Transverse colon (tissue), 4 donors: Measurements from ENCODE around the gene TRPV4. TPM values are rescaled to one million over a fixed set of nuclear protein-coding genes. Genes with fewer than 3 reads are reported as not detected.

Experiments used
- DNase-seq: peaks from one replicate; pipeline ENCODE4 v3.0.0-alpha.2; 2019
- H3K27ac ChIP-seq, 4 donors: fragments of 200-600 bp; sonication (generic); 2 replicates each; pipeline ENCODE4 v1.5.1; 2016 to 2018; ENCODE audit warnings: inconsistent platforms in 4 of 4
- H3K27me3 ChIP-seq: fragments of 200-600 bp; sonication (generic); 2 replicates; pipeline ENCODE4 v1.5.1; 2017; ENCODE audit warnings: inconsistent platforms
- H3K36me3 ChIP-seq, 4 donors: fragments of 200-600 bp; sonication (generic); 2 replicates each; pipeline ENCODE4 v1.5.1; 2017 to 2019; ENCODE audit warnings: inconsistent platforms in 4 of 4
- H3K4me1 ChIP-seq, 4 donors: fragments of 200-600 bp; sonication (generic); 2 replicates each; pipeline ENCODE4 v1.5.1; 2017 to 2020; ENCODE audit warnings: inconsistent platforms in 4 of 4
- H3K4me3 ChIP-seq, 4 donors: fragments of 200-600 bp; sonication (generic); 1 replicate in 1 of 4; 2 replicates in 3 of 4; pipeline versions ENCODE4 v1.5.1 to v1.6.1; 2017 to 2019; ENCODE audit warnings: inconsistent platforms in 4 of 4
- H3K9me3 ChIP-seq, 2 donors: fragments of 200-600 bp; sonication (generic); 2 replicates each; pipeline ENCODE4 v1.5.1; 2017 to 2019; ENCODE audit warnings: inconsistent platforms in 2 of 2
- CTCF ChIP-seq, 5 experiments: fragments of 200-600 bp in 3 of 5; fragments of 450-650 bp in 2 of 5; sonication (generic) in 3 of 5; IDR thresholded peaks; 1 replicate in 2 of 5; 2 replicates in 3 of 5; pipeline ENCODE4 v1.5.1; 2016 to 2017; ENCODE audit warnings: antibody characterized with exemption in 5 of 5, inconsistent platforms in 3 of 5, mild to moderate bottlenecking in 2 of 5, moderate library complexity in 1 of 5
- EP300 ChIP-seq: sonication (generic); formaldehyde crosslinking; IDR thresholded peaks from one replicate; pipeline ENCODE4 v1.6.1; 2017; ENCODE audit warnings: antibody characterized with exemption, low read depth
- POLR2A ChIP-seq: fragments of 450-650 bp; IDR thresholded peaks from one replicate; pipeline ENCODE4 v1.6.1; 2016; ENCODE audit warnings: antibody characterized with exemption, mild to moderate bottlenecking, moderate library complexity
- POLR2AphosphoS5 ChIP-seq, 3 donors: sonication (generic); formaldehyde crosslinking; IDR thresholded peaks; one replicate each; pipeline ENCODE4 v1.6.1; 2016; ENCODE audit warnings: antibody characterized with exemption in 3 of 3
- WGBS, 2 donors: methylation state at CpG; one replicate each; pipeline ENCODE4 v1.1.5; 2018; ENCODE audit warnings: low coverage in 1 of 2; 5-methylcytosine and 5-hydroxymethylcytosine counted together
- in situ Hi-C, 4 donors: fragments of 200-750 bp; cut with MboI; loops; one replicate each; pipeline versions ENCODE4 v1.15.0 to v1.15.1; 2017; ENCODE audit warnings: low sequenced_read_pairs in 3 of 4, low pct_ligation_motif_present in 1 of 4, low pct_unique_long_range_greater_than_20kb in 1 of 4
- intact Hi-C: fragments of 100-400 bp; cut with DNase I; formaldehyde crosslinking; loops from one replicate; pipeline ENCODE4 v1.15.1; 2023; ENCODE audit warnings: low total_unique reads
- small RNA-seq, 4 donors: library from RNA; depleted of rRNA; stranded (forward); fragments of <200 nt; gene quantifications; one replicate each; pipeline ENCODE3, GENCODE V24; 2016
- total RNA-seq, 4 donors: library from RNA; depleted of rRNA; stranded (reverse); fragments of >200 nt; gene quantifications; one replicate each; pipeline ENCODE4 v1.1.0, GENCODE V29; 2016

TRPV4 gene
- total RNA-seq, 4 donors from 2014 or later, result 0.27 TPM; not detected in 3

DNA sequence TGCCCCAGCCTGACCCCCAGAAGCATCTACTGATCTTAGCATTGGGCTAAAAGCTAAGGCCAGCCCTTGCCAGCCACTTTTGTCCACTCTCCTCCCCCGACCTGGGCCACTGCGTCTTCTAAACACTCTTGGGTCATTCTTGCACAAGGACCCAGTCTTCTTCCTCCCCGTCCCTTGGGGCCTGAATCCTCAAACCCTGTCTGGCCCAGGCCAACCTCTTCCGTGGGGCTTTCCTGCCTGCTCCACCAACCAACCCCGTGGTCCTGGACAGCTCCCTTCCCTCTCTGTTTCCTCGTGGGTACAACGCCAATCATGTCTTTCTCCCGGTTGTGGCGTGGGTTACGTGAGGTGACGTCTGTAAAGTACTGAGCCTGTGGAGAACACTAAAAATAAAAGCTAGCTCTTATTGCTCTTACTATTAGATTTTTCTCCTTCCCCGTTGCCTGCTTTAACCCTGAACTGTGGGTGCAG, 98.1 kb downstream of the TRPV4 start:
- no peaks in the 10 kb centered on the region for H3K9me3 ChIP-seq
- H3K4me3 ChIP-seq, result no peak overlapping the region
- no peaks in the 10 kb centered on the region for H3K4me1 ChIP-seq
- DNase-seq, result no peak
- H3K27me3 ChIP-seq, result no peaks in the 10 kb centered on the region
- 72 to 83% methylated on average over 3 to 12 of the region's 12 CpGs for WGBS, 2 donors
- no peak overlapping the region for H3K27ac ChIP-seq
- in situ Hi-C loops, result no loop called here
- TF ChIP-seq POLR2A (no peak), CTCF (IDR thresholded peaks at IDR 0.05) (no peak), EP300 (no peak), POLR2AphosphoS5 (IDR thresholded peaks at IDR 0.05) (no peak)
- no peaks in the 10 kb centered on the region for H3K36me3 ChIP-seq
- intact Hi-C loops, result no loop called here

DNA sequence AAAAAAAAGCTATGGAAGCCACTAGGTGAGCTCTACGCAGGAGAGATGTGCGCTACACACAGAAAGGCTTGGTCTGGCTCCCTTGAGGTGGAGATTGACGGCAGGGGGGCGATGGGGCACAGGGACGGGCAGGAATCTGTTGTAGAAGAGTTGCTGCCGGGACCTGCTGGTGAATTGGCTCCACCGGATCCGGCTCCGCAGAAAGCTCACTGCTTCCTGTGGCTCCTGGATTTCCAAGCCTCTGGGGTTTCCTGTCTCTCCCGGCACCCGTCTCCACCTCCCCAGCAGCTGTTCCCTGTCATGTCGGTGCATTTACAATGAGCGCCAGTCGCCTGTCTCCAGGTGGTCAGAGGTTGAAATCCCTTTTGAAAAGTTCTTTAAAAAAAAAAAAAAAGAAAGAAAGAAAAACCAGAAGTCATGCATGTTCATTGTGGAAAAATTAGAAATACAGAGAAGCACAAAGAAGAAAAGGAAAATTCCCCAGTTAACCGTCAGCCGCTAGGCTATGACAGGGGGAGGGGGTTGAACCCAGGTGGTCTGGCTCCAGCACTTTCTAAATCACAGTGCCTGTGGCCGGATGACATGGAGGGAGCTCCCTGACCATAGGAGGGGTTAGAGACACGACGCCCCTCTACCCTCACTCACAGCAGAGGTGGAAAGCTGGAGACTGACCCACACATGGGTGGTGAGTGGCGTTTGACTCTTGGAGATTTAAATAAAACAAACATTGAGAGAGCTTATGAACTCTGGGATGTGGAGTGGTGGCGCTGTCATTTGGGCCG, 98.8 kb downstream of the TRPV4 start:
- Histone ChIP-seq H3K4me3 (no peak overlapping the region), H3K4me1 (no peaks in the 10 kb centered on the region), H3K36me3 (no peaks in the 10 kb centered on the region), H3K27ac (no peak overlapping the region), H3K27me3 (no peaks in the 10 kb centered on the region), H3K9me3 (no peaks in the 10 kb centered on the region)
- WGBS, 2 donors, result 51 to 55% methylated on average over 11 to 22 of the region's 22 CpGs
- intact Hi-C loops (no loop called here), in situ Hi-C loops (no loop called here)
- TF ChIP-seq CTCF (IDR thresholded peaks at IDR 0.05) (no peak), POLR2A (no peak), EP300 (no peak), POLR2AphosphoS5 (IDR thresholded peaks at IDR 0.05) (no peak)
- peak; percentile 9 for DNase-seq

Small RNA genes within 50 kb of the gene (small RNA-seq; reads per million reads assigned to genes)
- gene MIR4497 (0 reads per million in 4 donors), gene RN7SL441P (0 to 0.53 (median 0) reads per million in 4 donors)

Other genes starting within 250 kb of the TRPV4 start
- gene FAM222A, start 119.6 kb downstream of the TRPV4 start, total RNA-seq, result 1 to 10 TPM; 1.4 to 3.0 (median 1.8) TPM
- 100 to 1,000 TPM in 3 of 4 donors, 10 to 100 TPM in 1; 35.6 to 287 (median 167) TPM for gene GLTP, start 47.1 kb upstream of the TRPV4 start, total RNA-seq
- 10 to 100 TPM; 27.5 to 54.7 (median 30.7) TPM for gene TCHP, start 66.9 kb upstream of the TRPV4 start, total RNA-seq
- gene GIT2, start 163.0 kb upstream of the TRPV4 start, total RNA-seq, result 10 to 100 TPM; 25.3 to 64.0 (median 44.0) TPM
- gene ANKRD13A, start 166.0 kb upstream of the TRPV4 start, total RNA-seq, result 100 to 1,000 TPM in 3 of 4 donors, 10 to 100 TPM in 1; 96.1 to 189 (median 115) TPM
- 10 to 100 TPM in 2 of 4 donors, 1 to 10 TPM in 1, not detected in 1; 9.3 to 11.0 (median 10.1) TPM for gene C12orf76, start 215.1 kb upstream of the TRPV4 start, total RNA-seq